ENCODE measurements around the gene NUP205. TPM values are rescaled to one million over a fixed set of nuclear protein-coding genes. Genes with fewer than 3 reads are reported as not detected.

NUP205 gene
- total RNA-seq, 1 experiment from 2014 or later: 90.4 TPM

DNA sequence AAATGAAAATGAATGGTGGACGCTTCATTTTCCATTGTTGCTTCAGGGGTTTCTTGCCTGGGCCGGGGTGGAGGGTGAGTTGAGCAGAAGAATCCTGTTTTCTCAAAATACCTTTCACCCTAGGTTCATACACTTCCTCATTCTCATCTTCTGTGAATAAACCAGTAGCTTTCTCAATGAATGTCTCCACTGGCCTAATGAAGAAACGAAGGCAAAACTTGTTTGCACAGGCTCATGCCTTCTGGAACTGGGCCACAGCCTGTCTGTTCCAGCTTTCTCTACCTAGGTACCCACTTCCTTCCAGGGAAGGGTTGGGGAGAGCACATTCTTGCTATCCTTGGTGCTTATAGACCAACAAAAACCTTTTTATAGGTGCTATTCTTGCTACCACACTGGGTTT, 125.9 kb downstream of the NUP205 start:
- H3K4me3 ChIP-seq (ENCODE audit: low read depth in 2 of 2, low read length in 2 of 2): no peak overlapping the region
- in situ Hi-C loops (cut with HindIII; ENCODE audit: low pct_unique_long_range_greater_than_20kb, low sequenced_read_pairs): no loop called here
- H3K4me1 ChIP-seq (ENCODE audit: control insufficient read depth, insufficient read depth, low read length): no peaks in the 10 kb centered on the region
- ATAC-seq (0 out of 2 replicates have a peak, but pooled peaks have one; percentile 45), DNase-seq (ENCODE audit: low read depth, low spot score) (no peak)
- POLR2A ChIA-PET: interaction anchor here (0.6 kb wide), 1 partner anchor 25 kb away, joined by 10 read pairs; no protein-coding TSS in a partner anchor
- H3K27me3 ChIP-seq (ENCODE audit: control insufficient read depth, insufficient read depth, low read length): no peaks in the 10 kb centered on the region
- CTCF ChIA-PET: no interaction called here
- H3K9me3 ChIP-seq (ENCODE audit: control insufficient read depth, insufficient read depth, low read depth, low read length): no peaks in the 10 kb centered on the region
- intact Hi-C loops (cut with micrococcal nuclease; ENCODE audit: unreplicated experiment): no loop called here
- H3K36me3 ChIP-seq (ENCODE audit: control insufficient read depth, insufficient read depth, low read length): no peaks in the 10 kb centered on the region; the same call in 1 of the 2 replicates
- BruUV-seq (replicated peaks): no TSS peak
- TF ChIP-seq SIN3A (IDR thresholded peaks at IDR 0.05; ENCODE audit: borderline replicate concordance, insufficient read depth, low read depth, low read length) (no peak), POLR2AphosphoS5 (IDR thresholded peaks at IDR 0.05; ENCODE audit: low read depth, low read length) (no peak), TCF7L2 (IDR thresholded peaks at IDR 0.05; ENCODE audit: low read depth, low read length) (no peak)
- no peak overlapping the region for H3K27ac ChIP-seq (ENCODE audit: low read length)

GRCh38 chr7:135684136-135684535, 126.4 kb downstream of the NUP205 start:
- CTCF ChIA-PET: no interaction called here
- POLR2A ChIA-PET: interaction anchor here (0.6 kb wide), 1 partner anchor 26 kb away, joined by 10 read pairs; no protein-coding TSS in a partner anchor
- TF ChIP-seq SIN3A (IDR thresholded peaks at IDR 0.05; ENCODE audit: borderline replicate concordance, insufficient read depth, low read depth, low read length) (no peak), TCF7L2 (IDR thresholded peaks at IDR 0.05; ENCODE audit: low read depth, low read length) (no peak), POLR2AphosphoS5 (IDR thresholded peaks at IDR 0.05; ENCODE audit: low read depth, low read length) (no peak), CTCF (IDR thresholded peaks at IDR 0.05) (no peak)
- TF ChIP-seq, protein P1, sequence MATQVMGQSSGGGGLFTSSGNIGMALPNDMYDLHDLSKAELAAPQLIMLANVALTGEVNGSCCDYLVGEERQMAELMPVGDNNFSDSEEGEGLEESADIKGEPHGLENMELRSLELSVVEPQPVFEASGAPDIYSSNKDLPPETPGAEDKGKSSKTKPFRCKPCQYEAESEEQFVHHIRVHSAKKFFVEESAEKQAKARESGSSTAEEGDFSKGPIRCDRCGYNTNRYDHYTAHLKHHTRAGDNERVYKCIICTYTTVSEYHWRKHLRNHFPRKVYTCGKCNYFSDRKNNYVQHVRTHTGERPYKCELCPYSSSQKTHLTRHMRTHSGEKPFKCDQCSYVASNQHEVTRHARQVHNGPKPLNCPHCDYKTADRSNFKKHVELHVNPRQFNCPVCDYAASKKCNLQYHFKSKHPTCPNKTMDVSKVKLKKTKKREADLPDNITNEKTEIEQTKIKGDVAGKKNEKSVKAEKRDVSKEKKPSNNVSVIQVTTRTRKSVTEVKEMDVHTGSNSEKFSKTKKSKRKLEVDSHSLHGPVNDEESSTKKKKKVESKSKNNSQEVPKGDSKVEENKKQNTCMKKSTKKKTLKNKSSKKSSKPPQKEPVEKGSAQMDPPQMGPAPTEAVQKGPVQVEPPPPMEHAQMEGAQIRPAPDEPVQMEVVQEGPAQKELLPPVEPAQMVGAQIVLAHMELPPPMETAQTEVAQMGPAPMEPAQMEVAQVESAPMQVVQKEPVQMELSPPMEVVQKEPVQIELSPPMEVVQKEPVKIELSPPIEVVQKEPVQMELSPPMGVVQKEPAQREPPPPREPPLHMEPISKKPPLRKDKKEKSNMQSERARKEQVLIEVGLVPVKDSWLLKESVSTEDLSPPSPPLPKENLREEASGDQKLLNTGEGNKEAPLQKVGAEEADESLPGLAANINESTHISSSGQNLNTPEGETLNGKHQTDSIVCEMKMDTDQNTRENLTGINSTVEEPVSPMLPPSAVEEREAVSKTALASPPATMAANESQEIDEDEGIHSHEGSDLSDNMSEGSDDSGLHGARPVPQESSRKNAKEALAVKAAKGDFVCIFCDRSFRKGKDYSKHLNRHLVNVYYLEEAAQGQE (IDR thresholded peaks at IDR 0.05; ENCODE audit: insufficient read depth in 1 of 2, low read depth in 2 of 2, low read length in 1 of 2): no peak
- Histone ChIP-seq H3K4me1 (ENCODE audit: control insufficient read depth, insufficient read depth, low read length) (no peaks in the 10 kb centered on the region), H3K27me3 (ENCODE audit: control insufficient read depth, insufficient read depth, low read length) (no peaks in the 10 kb centered on the region), H3K27ac (ENCODE audit: low read length) (no peak overlapping the region), H3K36me3 (ENCODE audit: control insufficient read depth, insufficient read depth, low read length) (no peaks in the 10 kb centered on the region), H3K9me3 (ENCODE audit: control insufficient read depth, insufficient read depth, low read depth, low read length) (no peaks in the 10 kb centered on the region), H3K4me3 (ENCODE audit: low read depth in 2 of 2, low read length in 2 of 2) (no peak overlapping the region)
- ATAC-seq (peak; percentile 51; the same call in 1 of the 2 replicates), DNase-seq (ENCODE audit: low read depth, low spot score) (no peak)
- intact Hi-C loops (cut with micrococcal nuclease; ENCODE audit: unreplicated experiment) (no loop called here), in situ Hi-C loops (cut with HindIII; ENCODE audit: low pct_unique_long_range_greater_than_20kb, low sequenced_read_pairs) (no loop called here)
- BruUV-seq (replicated peaks): no TSS peak

- Histone ChIP-seq H3K9me3 (ENCODE audit: control insufficient read depth, insufficient read depth, low read depth, low read length) (no peaks in the 10 kb centered on the region), H3K4me3 (ENCODE audit: low read depth in 2 of 2, low read length in 2 of 2) (no peak overlapping the region), H3K27ac (ENCODE audit: low read length) (no peak overlapping the region), H3K27me3 (ENCODE audit: control insufficient read depth, insufficient read depth, low read length) (no peaks in the 10 kb centered on the region), H3K4me1 (ENCODE audit: control insufficient read depth, insufficient read depth, low read length) (no peaks in the 10 kb centered on the region), H3K36me3 (ENCODE audit: control insufficient read depth, insufficient read depth, low read length) (no peaks in the 10 kb centered on the region)
- POLR2A ChIA-PET: no interaction called here
- no peak for ATAC-seq
- DNase-seq (ENCODE audit: low read depth, low spot score): no peak
- CTCF ChIA-PET: no interaction called here
- TF ChIP-seq TCF7L2 (IDR thresholded peaks at IDR 0.05; ENCODE audit: low read depth, low read length) (no peak), CTCF (IDR thresholded peaks at IDR 0.05) (no peak)
- TF ChIP-seq, protein P1 (IDR thresholded peaks at IDR 0.05; ENCODE audit: insufficient read depth in 1 of 2, low read depth in 2 of 2, low read length in 1 of 2): no peak
- in situ Hi-C loops (cut with HindIII; ENCODE audit: low pct_unique_long_range_greater_than_20kb, low sequenced_read_pairs): no loop called here
- intact Hi-C loops (cut with micrococcal nuclease; ENCODE audit: unreplicated experiment): no loop called here
- no TSS peak for BruUV-seq (replicated peaks)
These were observed 127.0 kb downstream of the NUP205 start for GRCh38 chr7:135684699-135685098.

Data from Panc1 (cell line).